HepG2 (cell line): ENCODE measurements around the gene UNCX. TPM values are rescaled to one million over a fixed set of nuclear protein-coding genes. Genes with fewer than 3 reads are reported as not detected.

Experiments used
- ATAC-seq: fragments of 200-7000 bp; cut with Tn5 transposase; 3 replicates; pipeline ENCODE4 v1.9.1; 2020; ENCODE audit warnings: mild to moderate bottlenecking, moderate library complexity
- BruUV-seq: library from RNA; stranded (reverse); fragments of 400-500 nt; replicated peaks from 2 replicates; lab custom pipeline; 2021; lab: Mats Ljungman, UMichigan
- CTCF ChIA-PET: fragments of 300-600 bp; formaldehyde crosslinking; extraction: SDS; loops from one replicate; lab custom pipeline; 2021; ENCODE audit warnings: low total read pairs, inconsistent platforms, low intra/inter-chr PET ratio; lab: Yijun Ruan, JAX
- POLR2A ChIA-PET: fragments of 350-600 bp; sonication (Branson Sonifier 250); formaldehyde crosslinking; loops from one replicate; lab custom pipeline; 2020; ENCODE audit warnings: antibody characterized with exemption, inconsistent platforms; lab: Yijun Ruan, JAX
- DNase-seq: peaks from one replicate; pipeline ENCODE4 v3.0.0-alpha.2; 2015; ENCODE audit warnings: low spot score
- FAIRE-seq: peaks from 3 replicates; lab custom pipeline; 2011; peaks lifted over from hg19 to GRCh38; lab: Jason Lieb, UNC
- H2AFZ ChIP-seq: one replicate; pipeline ENCODE4 v1.6.1; 2011; ENCODE audit warnings: low read length, inconsistent platforms
- H3K27ac ChIP-seq: fragments of 300-600 bp; 3 replicates; pipeline ENCODE4 v1.8.0; 2011; ENCODE audit warnings: mixed run types, mild to moderate bottlenecking, mixed read lengths, low read length, inconsistent platforms; ENCODE audit not compliant: insufficient read depth; ENCODE audit errors: extremely low read length
- H3K27me3 ChIP-seq, 2 experiments: fragments of 200-600 bp in 1 of 2; 2 replicates in 1 of 2; 3 replicates in 1 of 2; pipeline versions ENCODE4 v1.6.0 to v1.8.0; 2011; ENCODE audit warnings: low read length in 2 of 2, mild to moderate bottlenecking in 2 of 2, moderate library complexity in 2 of 2, inconsistent platforms in 1 of 2; ENCODE audit not compliant: insufficient read depth in 2 of 2, control insufficient read depth in 1 of 2
- H3K36me3 ChIP-seq, 2 experiments: fragments of 200-600 bp in 1 of 2; replicated peaks in 1 of 2; 2 replicates in 1 of 2; 3 replicates in 1 of 2; pipeline versions ENCODE4 v1.5.1 to v1.8.0; 2011; ENCODE audit warnings: low read length in 2 of 2, inconsistent platforms in 1 of 2; ENCODE audit not compliant: insufficient read depth in 2 of 2, control insufficient read depth in 1 of 2
- H3K4me1 ChIP-seq: 2 replicates; pipeline ENCODE4 v1.5.1; 2012; ENCODE audit warnings: low read length, inconsistent platforms; ENCODE audit not compliant: insufficient read depth
- H3K4me2 ChIP-seq: 2 replicates; pipeline ENCODE4 v1.6.0; 2011; ENCODE audit warnings: low read depth, low read length, inconsistent platforms
- H3K4me3 ChIP-seq, 3 experiments: fragments of 200-600 bp in 1 of 3; sonication (generic), shearing (Covaris generic) in 1 of 3; replicated peaks in 1 of 3; 2 replicates each; pipeline ENCODE4 v1.5.1; 2011 to 2016; ENCODE audit warnings: low read length in 3 of 3, inconsistent platforms in 2 of 3, low read depth in 2 of 3, mild to moderate bottlenecking in 2 of 3, control low read depth in 1 of 3, mixed read lengths in 1 of 3; ENCODE audit not compliant: insufficient read depth in 1 of 3
- H3K79me2 ChIP-seq: one replicate; pipeline ENCODE4 v1.6.1; 2011; ENCODE audit warnings: low read length, inconsistent platforms; ENCODE audit not compliant: insufficient read depth
- H3K9ac ChIP-seq: 2 replicates; pipeline ENCODE4 v1.6.0; 2011; ENCODE audit warnings: mild to moderate bottlenecking, low read depth, low read length, inconsistent platforms; ENCODE audit not compliant: insufficient read depth
- H3K9me3 ChIP-seq: 2 replicates; pipeline ENCODE4 v1.5.1; 2012; ENCODE audit warnings: mild to moderate bottlenecking, low read length
- H4K20me1 ChIP-seq: 2 replicates; pipeline ENCODE4 v1.6.0; 2011; ENCODE audit warnings: inconsistent platforms, mild to moderate bottlenecking, low read length, moderate library complexity; ENCODE audit not compliant: insufficient read depth
- EZH2 ChIP-seq: conservative IDR thresholded peaks from 2 replicates; pipeline ENCODE4 v1.6.1; 2012; ENCODE audit warnings: mild to moderate bottlenecking, low read depth, low read length, moderate library complexity
- HNRNPK ChIP-seq: fragments of 200-400 bp; formaldehyde crosslinking; IDR thresholded peaks from 2 replicates; pipeline ENCODE4 v1.6.1; 2018; ENCODE audit warnings: low read length, low read depth, moderate library complexity, mild to moderate bottlenecking; ENCODE audit not compliant: poor library complexity, severe bottlenecking
- JUND ChIP-seq: sonication (generic); formaldehyde crosslinking; IDR thresholded peaks from 2 replicates; pipeline ENCODE4 v1.8.0; 2022; ENCODE audit warnings: mild to moderate bottlenecking, missing genetic modification reagents
- RAD51 ChIP-seq: fragments of 450-650 bp; IDR thresholded peaks from 2 replicates; pipeline ENCODE4 v1.6.1; 2016; ENCODE audit warnings: borderline replicate concordance
- ZNF180 ChIP-seq: sonication (generic); formaldehyde crosslinking; IDR thresholded peaks from 2 replicates; pipeline ENCODE4 v1.4.0; 2020; ENCODE audit warnings: low read depth, missing genetic modification reagents, borderline replicate concordance
- ZNF282 ChIP-seq: fragments of 450-650 bp; IDR thresholded peaks from 2 replicates; pipeline ENCODE4 v1.6.1; 2018; ENCODE audit not compliant: partially characterized antibody
- WGBS: methylation state at CpG from one replicate; pipeline ENCODE4 v1.1.6; 2017; ENCODE audit warnings: low lambda C conversion rate; 5-methylcytosine and 5-hydroxymethylcytosine counted together
- in situ Hi-C: cut with HindIII; loops from 2 replicates; pipeline ENCODE4 v1.10.0; 2017; ENCODE audit warnings: low pct_unique_long_range_greater_than_20kb; ENCODE audit not compliant: extremely low pct_ligation_motif_present
- intact Hi-C: fragments of 100-400 bp; cut with micrococcal nuclease; formaldehyde crosslinking; loops from one replicate; pipeline ENCODE4 v1.10.0; 2022; ENCODE audit not compliant: unreplicated experiment
- polyA plus RNA-seq, 8 experiments: library from polyadenylated mRNA; depleted of rRNA in 3 of 8; stranded (reverse) in 7 of 8; unstranded in 1 of 8; fragments of >200 nt; fragmentation: Illumina TruSeq in 4 of 8; extraction: Trizol in 4 of 8; gene quantifications; 2 replicates each; pipeline versions ENCODE4 v1.2.1 to v1.2.3, GENCODE V29; 2011 to 2016; ENCODE audit warnings: low read depth in 4 of 8, missing spikeins in 1 of 8, mixed read lengths in 1 of 8; ENCODE audit not compliant: insufficient read depth in 1 of 8
- total RNA-seq, 5 experiments: library from RNA; depleted of rRNA; stranded (reverse); fragments of >200 nt; fragmentation: Illumina TruSeq; extraction: Trizol; gene quantifications; 2 replicates each; pipeline ENCODE4 v1.2.3, GENCODE V29; 2016; ENCODE audit warnings: low read depth in 1 of 5
- TF ChIP-seq, protein P1 (sequence below): sonication (generic); formaldehyde crosslinking; IDR thresholded peaks from 2 replicates; pipeline ENCODE4 v1.8.0; 2022; ENCODE audit warnings: missing genetic modification reagents, mild to moderate bottlenecking, inconsistent platforms, borderline replicate concordance
- TF ChIP-seq, protein P2 (sequence below): sonication (generic); formaldehyde crosslinking; IDR thresholded peaks from 2 replicates; pipeline ENCODE4 v1.8.1; 2023; ENCODE audit warnings: mild to moderate bottlenecking, inconsistent platforms, moderate library complexity, missing genetic modification reagents, borderline replicate concordance
- TF ChIP-seq, protein P3 (sequence below): IDR thresholded peaks from 2 replicates; pipeline ENCODE4 v1.6.1; 2016; ENCODE audit warnings: missing compliant biosample characterization, missing genetic modification reagents, borderline replicate concordance

Gene UNCX
- total and polyA plus RNA-seq, 2 of the 13 experiments (the other 11 are each of a cell fraction or from before 2014, with no cell fraction given) = not detected

DNA sequence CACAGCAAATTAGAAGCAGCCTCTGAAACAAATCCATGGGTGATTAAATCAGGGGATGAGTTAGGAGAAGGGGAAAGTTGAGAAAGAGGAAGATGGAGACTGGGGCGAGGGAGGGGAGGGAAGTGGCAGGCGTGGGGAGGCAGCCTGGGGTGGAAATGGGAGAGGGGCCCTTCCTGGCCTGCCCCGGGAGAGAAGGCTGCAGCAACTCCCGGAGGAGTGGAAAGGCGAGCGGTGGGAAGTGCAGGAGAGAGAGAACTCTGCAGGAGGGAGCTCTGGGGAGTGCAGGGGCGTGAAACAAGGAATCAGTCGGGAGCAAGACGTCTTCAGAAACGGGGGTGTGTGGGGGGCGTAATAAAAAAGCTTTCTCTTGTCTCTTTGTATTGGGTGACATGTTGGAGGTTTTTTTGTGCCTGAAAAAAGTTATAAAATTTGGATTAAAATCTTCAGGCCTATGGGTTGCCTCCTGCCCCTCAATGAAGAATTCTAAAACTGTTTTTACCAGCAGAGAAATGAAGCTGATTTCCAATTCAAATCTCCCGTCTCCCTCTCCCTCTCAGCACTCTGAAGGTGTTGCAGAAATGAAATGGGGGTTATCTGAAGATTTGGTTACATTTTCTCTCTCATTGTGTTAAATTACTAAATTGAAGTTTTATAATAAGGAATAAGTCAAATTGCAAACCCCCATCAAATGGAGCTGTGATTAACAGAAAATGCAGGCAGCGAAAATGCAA, 4.7 kb upstream of the UNCX start (continued):
- TF ChIP-seq, protein P1, sequence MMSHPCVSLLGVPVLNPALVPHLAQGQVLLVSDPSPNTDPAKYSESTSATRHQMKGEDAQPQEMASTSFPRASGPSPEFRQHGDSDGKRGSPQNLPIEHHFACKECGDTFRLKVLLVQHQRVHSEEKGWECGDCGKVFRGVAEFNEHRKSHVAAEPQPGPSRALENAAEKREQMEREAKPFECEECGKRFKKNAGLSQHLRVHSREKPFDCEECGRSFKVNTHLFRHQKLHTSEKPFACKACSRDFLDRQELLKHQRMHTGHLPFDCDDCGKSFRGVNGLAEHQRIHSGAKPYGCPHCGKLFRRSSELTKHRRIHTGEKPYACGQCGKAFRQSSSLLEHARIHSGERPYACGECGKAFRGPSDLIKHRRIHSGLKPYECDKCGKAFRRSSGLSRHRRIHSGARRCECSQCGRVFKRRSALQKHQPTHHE (CRISPR knock-in tag) = no peak
- TF ChIP-seq, protein P2, sequence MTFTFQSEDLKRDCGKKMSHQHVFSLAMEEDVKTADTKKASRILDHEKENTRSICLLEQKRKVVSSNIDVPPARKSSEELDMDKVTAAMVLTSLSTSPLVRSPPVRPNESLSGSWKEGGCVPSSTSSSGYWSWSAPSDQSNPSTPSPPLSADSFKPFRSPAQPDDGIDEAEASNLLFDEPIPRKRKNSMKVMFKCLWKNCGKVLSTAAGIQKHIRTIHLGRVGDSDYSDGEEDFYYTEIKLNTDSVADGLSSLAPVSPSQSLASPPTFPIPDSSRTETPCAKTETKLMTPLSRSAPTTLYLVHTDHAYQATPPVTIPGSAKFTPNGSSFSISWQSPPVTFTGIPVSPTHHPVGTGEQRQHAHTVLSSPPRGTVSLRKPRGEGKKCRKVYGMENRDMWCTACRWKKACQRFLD (CRISPR knock-in tag) = no peak
- TF ChIP-seq ZNF180 (CRISPR knock-in tag) = no peak

GRCh38 chr7:1228545-1229201, 4.0 kb upstream of the UNCX start:
- intact Hi-C loops = loop anchor here (5.0 kb wide), 1 partner anchor 184 kb away; no protein-coding TSS in a partner anchor
- peaks cover 13 to 81% of the 10 kb centered on the region in 2 experiments for H3K27me3 ChIP-seq

More at GRCh38 chr7:1228545-1229201, 4.0 kb upstream of the UNCX start:
- Histone ChIP-seq H3K4me1 (no peaks in the 10 kb centered on the region), H3K4me2 (no peak overlapping the region), H3K79me2 (no peaks in the 10 kb centered on the region), H2AFZ (no peak overlapping the region), H3K27ac (no peak overlapping the region), H3K9me3 (no peaks in the 10 kb centered on the region)
- ATAC-seq (no peak), DNase-seq (no peak), FAIRE-seq (no peak)
- WGBS = 22% methylated on average over 17 of the region's 17 CpGs
- in situ Hi-C loops = loop anchor here (10.0 kb wide), 1 partner anchor 166 kb away; no protein-coding TSS in a partner anchor
- ChIA-PET CTCF (no interaction called here), POLR2A (no interaction called here)
- no TSS peak for BruUV-seq
- TF ChIP-seq JUND (no peak), RAD51 (no peak), HNRNPK (peak; percentile 49), ZNF282 (no peak), EZH2 (0 out of 2 replicates have a peak, but pooled peaks have one; percentile 19)
- TF ChIP-seq, protein P3, sequence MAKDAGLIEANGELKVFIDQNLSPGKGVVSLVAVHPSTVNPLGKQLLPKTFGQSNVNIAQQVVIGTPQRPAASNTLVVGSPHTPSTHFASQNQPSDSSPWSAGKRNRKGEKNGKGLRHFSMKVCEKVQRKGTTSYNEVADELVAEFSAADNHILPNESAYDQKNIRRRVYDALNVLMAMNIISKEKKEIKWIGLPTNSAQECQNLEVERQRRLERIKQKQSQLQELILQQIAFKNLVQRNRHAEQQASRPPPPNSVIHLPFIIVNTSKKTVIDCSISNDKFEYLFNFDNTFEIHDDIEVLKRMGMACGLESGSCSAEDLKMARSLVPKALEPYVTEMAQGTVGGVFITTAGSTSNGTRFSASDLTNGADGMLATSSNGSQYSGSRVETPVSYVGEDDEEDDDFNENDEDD (CRISPR knock-in tag) = no peak
- TF ChIP-seq, all 625 proteins: peak for 2
- H4K20me1 ChIP-seq = 0 out of 2 replicates have a peak, but pooled peaks cover 4% of the 10 kb centered on the region
- H3K36me3 ChIP-seq = no peaks in the 10 kb centered on the region
- no peak overlapping the region for H3K4me3 ChIP-seq
- H3K9ac ChIP-seq = no peak overlapping the region
